Measurements from ENCODE around the gene TBC1D30. TPM values are rescaled to one million over a fixed set of nuclear protein-coding genes. Genes with fewer than 3 reads are reported as not detected.
"Not testable (repeated sequence)": the region's sequence is repeated elsewhere in the genome, so short reads cannot be mapped to it uniquely, and the experiment has no call there.

Gene TBC1D30
- total RNA-seq, 1 donor from 2014 or later: 0.35 TPM

DNA sequence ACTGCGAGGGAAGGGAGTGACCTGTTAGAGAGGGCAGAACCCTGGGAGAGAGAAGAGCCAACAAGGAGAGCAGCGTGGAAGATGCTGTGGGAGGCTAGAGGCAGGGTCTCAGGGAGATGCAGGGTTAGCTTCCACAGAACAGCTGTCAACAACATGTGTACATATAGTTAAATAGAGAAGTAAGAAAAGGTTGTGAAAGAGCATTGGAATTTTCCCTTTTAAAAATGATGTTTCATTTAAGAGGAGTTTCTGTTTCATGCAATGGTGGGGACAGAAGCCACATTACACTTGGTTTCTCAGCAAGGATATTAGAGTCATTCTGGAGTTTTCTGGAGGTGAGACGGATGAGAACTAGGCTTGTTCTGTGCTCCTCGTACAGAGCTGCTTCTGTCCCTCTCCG lies 23.8 kb upstream of the TBC1D30 start:
- DNase-seq (ENCODE audit: missing footprints): no peak
- ATAC-seq: no peak
- intact Hi-C loops (cut with DNase I): loop anchor here (10.0 kb wide), 1 partner anchor 324 kb away; the partner anchor contains the start of gene WIF1

DNA sequence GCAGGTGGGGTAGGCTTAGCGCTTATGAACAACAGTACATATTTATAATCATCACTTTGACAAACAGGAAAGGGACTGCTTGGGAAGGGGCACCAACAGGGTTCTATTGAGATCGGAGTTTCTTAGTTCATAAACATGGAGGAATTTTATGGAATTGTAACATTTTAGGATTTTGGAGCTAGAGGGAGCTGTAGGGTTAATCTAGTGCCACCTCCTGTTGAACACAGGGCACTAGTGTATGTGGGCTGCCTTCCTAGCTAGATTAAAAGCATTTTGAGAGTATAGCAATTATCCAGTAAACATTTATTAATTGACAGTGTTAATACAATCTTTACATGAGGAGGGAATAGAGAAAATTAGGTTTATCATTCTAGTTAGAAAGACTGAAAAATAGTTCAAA lies 23.1 kb upstream of the TBC1D30 start:
- ATAC-seq (no peak), DNase-seq (ENCODE audit: missing footprints) (no peak)
- intact Hi-C loops (cut with DNase I): loop anchor here (10.0 kb wide), 1 partner anchor 323 kb away; the partner anchor contains the start of gene WIF1

DNA sequence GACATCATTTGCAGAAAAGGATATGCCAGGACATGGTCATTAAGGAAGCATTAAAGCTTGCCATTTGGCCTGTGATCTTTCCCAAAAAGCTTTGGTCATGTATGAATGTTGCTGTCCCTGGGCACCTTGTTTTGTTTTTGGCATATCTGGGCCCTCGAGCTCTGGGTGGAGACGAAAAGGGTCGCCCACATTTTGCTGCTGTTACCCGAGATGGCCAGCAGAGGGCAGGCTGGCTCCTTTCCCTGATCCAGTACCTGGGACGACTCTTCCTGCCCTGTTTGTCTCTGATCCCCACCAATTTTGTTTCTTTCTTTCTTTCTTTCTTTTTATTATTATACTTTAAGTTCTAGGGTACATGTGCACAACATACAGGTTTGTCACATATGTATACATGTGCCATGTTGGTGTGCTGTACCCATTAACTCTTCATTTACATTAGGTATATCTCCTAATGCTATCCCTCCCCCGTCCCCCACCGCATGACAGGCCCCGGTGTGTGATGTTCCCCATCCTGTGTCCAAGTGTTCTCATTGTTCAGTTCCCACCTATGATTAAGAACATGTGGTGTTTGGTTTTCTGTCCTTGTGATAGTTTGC lies 22.2 kb upstream of the TBC1D30 start:
- DNase-seq (ENCODE audit: missing footprints): peak; percentile 71
- not testable (repeated sequence) for ATAC-seq
- intact Hi-C loops (cut with DNase I): loop anchor here (10.0 kb wide), 1 partner anchor 323 kb away; the partner anchor contains the start of gene WIF1

DNA sequence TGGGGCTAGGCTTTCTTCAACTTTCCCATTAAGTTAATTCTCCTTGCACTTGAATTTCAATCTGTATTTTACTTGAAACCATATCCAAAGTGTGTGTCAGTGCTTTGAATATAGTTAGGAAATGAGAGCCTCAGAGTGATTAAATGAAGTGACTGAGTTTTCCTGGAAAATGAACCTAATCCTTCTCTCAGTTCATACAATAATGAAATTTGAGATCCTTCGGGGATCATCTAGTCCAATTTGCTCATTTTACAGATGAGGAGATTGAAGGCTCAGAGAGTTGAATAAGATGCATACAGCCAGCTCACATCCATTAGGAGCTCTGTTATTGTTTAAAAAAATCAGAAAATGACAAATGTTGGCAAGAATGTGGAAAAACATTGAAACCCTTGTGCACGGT lies 18.3 kb upstream of the TBC1D30 start:
- intact Hi-C loops (cut with DNase I): loop anchor here (10.0 kb wide), 1 partner anchor 319 kb away; the partner anchor contains the start of gene WIF1
- ATAC-seq (no peak), DNase-seq (ENCODE audit: missing footprints) (no peak)

DNA sequence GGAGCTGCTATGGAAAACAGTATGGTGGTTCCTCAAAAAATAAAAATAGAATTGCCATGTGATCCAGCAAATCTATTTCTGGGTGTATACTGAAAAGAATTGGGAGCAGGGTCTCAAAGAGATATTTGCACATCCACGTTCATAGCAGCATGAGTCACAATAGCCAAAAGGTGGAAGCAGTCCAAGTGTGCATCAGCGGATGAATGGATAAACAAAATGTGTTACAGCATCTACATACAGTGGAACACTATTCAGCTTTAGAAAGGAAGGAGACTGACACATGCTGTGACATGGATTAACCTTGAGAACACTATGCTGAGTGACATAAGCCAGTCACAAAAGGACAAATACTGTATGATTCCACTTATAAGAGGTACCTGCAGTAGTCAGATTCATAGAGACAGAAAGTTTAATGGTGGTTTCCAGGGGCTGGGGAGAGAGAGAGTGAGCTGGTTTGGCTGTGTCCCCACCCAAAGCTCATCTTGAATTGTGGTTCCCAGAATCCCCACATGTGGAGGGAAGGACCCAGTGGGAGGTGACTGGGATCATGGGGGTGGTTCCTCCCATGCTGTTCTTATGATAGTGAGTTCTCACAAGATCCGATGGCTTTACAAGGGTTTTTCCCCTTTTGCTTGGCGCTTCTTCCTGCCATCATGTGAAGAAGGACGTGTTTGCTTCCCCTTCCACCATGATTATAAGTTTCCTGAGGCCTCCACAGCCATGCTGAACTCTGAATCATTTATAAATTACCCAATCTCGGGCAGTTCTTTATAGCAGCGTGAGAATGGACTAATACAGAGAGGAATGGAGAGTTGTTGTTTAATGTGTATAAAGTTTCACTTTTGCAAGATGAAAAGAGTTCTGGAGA lies 17.6 kb upstream of the TBC1D30 start:
- DNase-seq (ENCODE audit: missing footprints): no peak
- no peak for ATAC-seq
- intact Hi-C loops (cut with DNase I): loop anchor here (10.0 kb wide), 1 partner anchor 318 kb away; the partner anchor contains the start of gene WIF1

- no peak for DNase-seq (ENCODE audit: missing footprints)
- ATAC-seq: no peak
- intact Hi-C loops (cut with DNase I): loop anchor here (10.0 kb wide), 1 partner anchor 317 kb away; the partner anchor contains the start of gene WIF1
Measured at GRCh38 chr12:64808110-64808509, 16.3 kb upstream of the TBC1D30 start.

- DNase-seq (ENCODE audit: missing footprints): no peak
- intact Hi-C loops (cut with DNase I): no loop called here
- no peak for ATAC-seq
Measured at GRCh38 chr12:64810831-64811230, 13.6 kb upstream of the TBC1D30 start.

DNA sequence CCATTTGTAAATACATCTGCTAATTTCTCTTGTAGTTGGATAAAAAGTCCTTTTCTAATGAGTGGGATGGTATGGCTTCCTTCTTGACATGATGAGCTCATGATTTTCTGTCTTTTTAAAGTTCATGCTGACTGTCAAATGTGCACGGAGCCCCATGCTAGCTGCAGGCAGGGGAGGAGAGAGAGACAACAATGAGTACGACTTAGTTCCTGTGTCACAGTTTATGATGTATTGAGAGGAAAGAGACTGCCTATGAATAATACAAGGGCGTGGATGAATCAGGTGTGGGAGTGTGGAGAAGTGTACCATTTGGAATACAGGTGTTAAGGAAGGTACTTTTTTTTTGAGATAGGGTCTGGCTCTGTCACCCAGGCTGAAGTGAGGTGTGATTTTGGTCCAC lies 10.7 kb upstream of the TBC1D30 start:
- no peak for ATAC-seq
- no peak for DNase-seq (ENCODE audit: missing footprints)
- intact Hi-C loops (cut with DNase I): no loop called here

DNA sequence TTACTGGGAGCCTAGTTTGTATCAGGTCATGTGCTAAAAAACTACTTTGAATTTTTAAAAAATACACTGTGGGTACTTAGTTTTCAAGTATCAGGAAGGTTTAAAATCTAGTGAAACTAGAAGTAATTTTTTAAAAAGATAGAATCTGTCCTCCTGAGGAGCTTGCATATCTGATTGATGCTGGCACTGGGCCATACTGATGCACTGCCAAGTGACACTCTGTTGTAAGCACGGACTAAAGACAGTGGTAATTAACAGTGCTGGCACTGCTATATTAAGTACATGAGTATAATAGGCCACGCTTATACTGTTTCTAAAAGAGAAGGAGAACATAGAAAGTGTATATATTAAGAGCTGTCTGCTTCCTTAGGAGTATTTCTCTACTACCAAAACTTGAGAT lies 10.0 kb upstream of the TBC1D30 start:
- intact Hi-C loops (cut with DNase I): no loop called here
- ATAC-seq (no peak), DNase-seq (ENCODE audit: missing footprints) (no peak)

- intact Hi-C loops (cut with DNase I): no loop called here
- ATAC-seq (no peak), DNase-seq (ENCODE audit: missing footprints) (no peak)
Measured at GRCh38 chr12:64819816-64820402, 4.5 kb upstream of the TBC1D30 start.

DNA sequence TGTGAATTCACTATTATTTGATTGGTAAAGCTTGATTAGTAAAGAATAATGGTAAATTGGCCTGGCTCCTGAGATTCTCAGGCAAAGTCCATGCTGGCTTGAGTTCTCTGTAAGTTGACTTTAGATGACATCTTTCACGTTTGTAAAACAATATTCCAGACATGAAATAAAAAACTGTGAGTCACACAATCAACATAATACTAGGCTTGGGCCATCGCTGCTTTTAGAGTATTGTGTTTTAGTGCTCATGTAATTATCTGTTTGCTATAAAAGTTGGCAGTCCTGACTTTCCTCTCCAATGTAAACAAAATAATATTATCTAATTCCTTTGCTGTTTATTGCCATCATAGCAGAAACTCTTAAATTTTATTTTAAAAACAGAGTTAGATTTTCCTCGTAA lies 3.9 kb upstream of the TBC1D30 start:
- intact Hi-C loops (cut with DNase I): no loop called here
- ATAC-seq: no peak
- DNase-seq (ENCODE audit: missing footprints): no peak

- intact Hi-C loops (cut with DNase I): no loop called here
- DNase-seq (ENCODE audit: missing footprints) (no peak), ATAC-seq (no peak)
Measured at GRCh38 chr12:64821116-64821630, 3.3 kb upstream of the TBC1D30 start.

GRCh38 chr12:64824130-64824499 lies 332 bp upstream of the TBC1D30 start:
- DNase-seq (ENCODE audit: missing footprints): no peak
- no peak for ATAC-seq
- intact Hi-C loops (cut with DNase I): no loop called here

GRCh38 chr12:64825143-64826021 lies 935 bp downstream of the TBC1D30 start:
- intact Hi-C loops (cut with DNase I): no loop called here
- ATAC-seq: no peak
- no peak for DNase-seq (ENCODE audit: missing footprints)

GRCh38 chr12:64826234-64826633 lies 1.8 kb downstream of the TBC1D30 start:
- intact Hi-C loops (cut with DNase I): no loop called here
- ATAC-seq (peak; percentile 63), DNase-seq (ENCODE audit: missing footprints) (no peak)

DNA sequence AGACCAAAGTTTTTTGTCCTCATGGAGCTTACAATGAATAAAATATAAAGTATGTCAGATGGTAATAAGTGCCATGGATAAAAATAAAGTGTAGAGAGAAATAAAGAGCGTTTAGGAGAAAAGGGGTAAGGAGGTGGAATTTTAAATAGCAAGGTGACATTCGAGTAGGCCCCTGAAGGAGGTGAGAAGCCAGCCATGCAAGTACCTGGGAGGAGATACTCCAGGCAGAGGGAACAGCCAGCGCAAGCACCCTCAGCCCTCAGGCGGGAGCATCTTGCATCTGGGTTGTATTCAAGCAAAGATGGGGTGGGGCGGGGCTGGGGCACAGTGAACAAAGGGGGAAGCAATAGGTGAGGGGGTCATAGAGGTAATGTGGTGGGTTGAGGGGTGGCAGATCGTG lies 4.3 kb downstream of the TBC1D30 start:
- no peak for DNase-seq (ENCODE audit: missing footprints)

DNA sequence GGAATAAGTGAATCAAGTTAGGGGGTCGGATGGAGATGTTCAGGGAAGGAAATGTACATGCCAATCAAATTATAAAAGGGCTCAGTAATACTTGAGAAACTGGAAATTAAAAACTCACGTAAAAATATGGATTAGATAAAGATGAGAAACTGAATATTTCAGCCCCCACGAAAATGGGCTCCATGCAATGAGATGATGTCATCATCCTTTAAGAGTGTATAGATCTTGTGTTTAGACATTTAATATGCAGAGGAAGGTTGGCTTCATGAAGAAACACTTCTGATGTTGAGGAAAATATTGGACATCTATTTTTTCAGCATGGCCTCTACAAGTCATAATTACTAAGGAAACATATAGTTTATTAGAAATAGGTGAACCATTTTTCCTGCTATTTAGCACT lies 9.5 kb downstream of the TBC1D30 start:
- intact Hi-C loops (cut with DNase I): no loop called here
- no peak for ATAC-seq
- DNase-seq (ENCODE audit: missing footprints): no peak

More for the DNA sequence above, 4.3 kb downstream of the TBC1D30 start:
- intact Hi-C loops (cut with DNase I): no loop called here
- ATAC-seq: no peak

DNA sequence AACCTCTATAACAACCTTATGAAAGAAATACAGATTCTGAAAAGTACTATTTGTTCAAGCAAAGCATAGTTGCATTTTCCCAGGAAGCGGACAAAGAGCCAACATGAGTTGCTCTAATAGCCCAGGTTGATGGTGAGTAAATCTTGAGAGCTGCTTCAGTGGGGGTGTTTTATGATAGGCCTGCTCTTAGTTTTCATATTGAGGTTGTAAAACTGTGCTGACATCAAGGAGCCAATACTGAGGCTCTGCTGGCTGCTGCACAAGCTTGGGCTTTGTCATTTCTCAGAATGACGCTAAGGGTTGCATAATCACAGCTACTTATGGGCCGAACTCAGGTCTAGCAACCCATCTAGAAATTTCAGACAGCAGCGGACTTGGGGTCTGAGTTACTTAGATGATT lies 11.5 kb downstream of the TBC1D30 start:
- intact Hi-C loops (cut with DNase I): no loop called here
- ATAC-seq (no peak), DNase-seq (ENCODE audit: missing footprints) (no peak)

- ATAC-seq (no peak), DNase-seq (ENCODE audit: missing footprints) (no peak)
- intact Hi-C loops (cut with DNase I): no loop called here
Measured at GRCh38 chr12:64836856-64837255, 12.4 kb downstream of the TBC1D30 start.
